ENCODE measurements around the gene SLC15A4.
"Not testable (repeated sequence)": the region's sequence is repeated elsewhere in the genome, so short reads cannot be mapped to it uniquely, and the experiment has no call there.

SLC15A4 gene

GRCh38 chr12:128823916-128824839 is at the start of gene SLC15A4:
SLC15A4 (minus strand) TSS chr12:128823958; CDS start chr12:128823943, 15 bp downstream.
- DNase-seq (ENCODE audit: low read depth in 2 of 2): peak; percentile 91 to 92

GRCh38 chr12:128872303-128872702 is 48.5 kb upstream of the SLC15A4 start:
- DNase-seq (ENCODE audit: low read depth in 2 of 2): no peak

GRCh38 chr12:128871516-128871892 is 47.7 kb upstream of the SLC15A4 start:
- DNase-seq (ENCODE audit: low read depth in 2 of 2): no peak

GRCh38 chr12:128867466-128867865 is 43.7 kb upstream of the SLC15A4 start:
- no peak for DNase-seq (ENCODE audit: low read depth in 2 of 2)

- no peak for DNase-seq (ENCODE audit: low read depth in 2 of 2)
Observed at GRCh38 chr12:128864516-128865186, 40.9 kb upstream of the SLC15A4 start.

GRCh38 chr12:128863957-128864356 is 40.2 kb upstream of the SLC15A4 start:
- DNase-seq (ENCODE audit: low read depth in 2 of 2): no peak

GRCh38 chr12:128861226-128862016 is 37.7 kb upstream of the SLC15A4 start:
- DNase-seq (ENCODE audit: low read depth in 2 of 2): no peak

- DNase-seq (ENCODE audit: low read depth in 2 of 2): no peak
Observed at GRCh38 chr12:128859311-128859710, 35.6 kb upstream of the SLC15A4 start.

GRCh38 chr12:128857133-128857763 is 33.5 kb upstream of the SLC15A4 start:
- DNase-seq (ENCODE audit: low read depth in 2 of 2): no peak

- no peak for DNase-seq (ENCODE audit: low read depth in 2 of 2)
Observed at GRCh38 chr12:128856791-128857078, 33.0 kb upstream of the SLC15A4 start.

- no peak for DNase-seq (ENCODE audit: low read depth in 2 of 2)
Observed at GRCh38 chr12:128856035-128856790, 32.5 kb upstream of the SLC15A4 start.

- no peak for DNase-seq (ENCODE audit: low read depth in 2 of 2)
Observed at GRCh38 chr12:128853600-128854197, 29.9 kb upstream of the SLC15A4 start.

- DNase-seq (ENCODE audit: low read depth in 2 of 2): no peak
Observed at GRCh38 chr12:128852885-128853599, 29.3 kb upstream of the SLC15A4 start, which contains the start of gene GLT1D1. GLT1D1 (plus strand) TSS chr12:128853478; CDS start chr12:128853582, 104 bp downstream.

GRCh38 chr12:128852026-128852698 is 28.4 kb upstream of the SLC15A4 start:
- DNase-seq (ENCODE audit: low read depth in 2 of 2): no peak

- DNase-seq (ENCODE audit: low read depth in 2 of 2): not testable (repeated sequence)
Observed at GRCh38 chr12:128851429-128851828, 27.7 kb upstream of the SLC15A4 start.

GRCh38 chr12:128850400-128850799 is 26.6 kb upstream of the SLC15A4 start:
- no peak for DNase-seq (ENCODE audit: low read depth in 2 of 2)

- DNase-seq (ENCODE audit: low read depth in 2 of 2): not testable (repeated sequence)
Observed at GRCh38 chr12:128849806-128850205, 26.0 kb upstream of the SLC15A4 start.

GRCh38 chr12:128848371-128848770 is 24.6 kb upstream of the SLC15A4 start:
- no peak for DNase-seq (ENCODE audit: low read depth in 2 of 2)

GRCh38 chr12:128846671-128847070 is 22.9 kb upstream of the SLC15A4 start:
- not testable (repeated sequence) for DNase-seq (ENCODE audit: low read depth in 2 of 2)
